Non-pigmented ciliary epithelial cell (primary cell): ENCODE measurements around the gene CLDN15.
"Not testable (repeated sequence)": the region's sequence is repeated elsewhere in the genome, so short reads cannot be mapped to it uniquely, and the experiment has no call there.

Experiments
- DNase-seq: peaks from one replicate; pipeline ENCODE4 v3.0.0-alpha.2; 2010; ENCODE audit warnings: low read depth

Gene CLDN15

GRCh38 chr7:101222275-101222830 is 15.2 kb downstream of the CLDN15 start:
- no peak for DNase-seq

DNA sequence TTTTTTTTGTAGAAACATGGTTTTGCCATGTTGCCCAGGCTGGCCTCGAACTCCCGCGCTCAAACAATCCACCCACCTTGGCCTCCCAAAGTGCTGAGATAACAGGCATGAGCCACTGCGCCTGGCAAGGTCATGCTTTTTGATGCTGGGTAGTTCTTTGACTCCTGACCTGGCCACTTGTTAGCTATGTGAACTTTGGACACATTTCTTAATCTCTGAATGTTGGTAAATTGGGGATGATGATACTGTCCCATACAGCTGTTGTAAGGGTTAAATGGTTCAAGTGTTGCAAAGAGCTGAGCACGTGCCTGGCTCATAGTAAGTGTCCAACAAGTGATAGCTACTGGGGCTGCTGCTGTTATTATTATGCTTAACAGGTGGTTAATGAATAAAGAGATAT is 17.3 kb downstream of the CLDN15 start:
- no peak for DNase-seq

GRCh38 chr7:101218236-101219125 is 19.1 kb downstream of the CLDN15 start:
- no peak for DNase-seq

GRCh38 chr7:101217388-101218235 is 20.0 kb downstream of the CLDN15 start, which contains the start of the genes PLOD3 and ZNHIT1:
Gene PLOD3 (minus strand): TSS chr7:101217581. CDS start chr7:101217274, 307 bp downstream.
Gene ZNHIT1 (plus strand): TSS chr7:101218165. CDS start chr7:101218196, 31 bp downstream.
- DNase-seq = peak; percentile 94

- no peak for DNase-seq
Measured at GRCh38 chr7:101216860-101217387, 20.7 kb downstream of the CLDN15 start.

DNA sequence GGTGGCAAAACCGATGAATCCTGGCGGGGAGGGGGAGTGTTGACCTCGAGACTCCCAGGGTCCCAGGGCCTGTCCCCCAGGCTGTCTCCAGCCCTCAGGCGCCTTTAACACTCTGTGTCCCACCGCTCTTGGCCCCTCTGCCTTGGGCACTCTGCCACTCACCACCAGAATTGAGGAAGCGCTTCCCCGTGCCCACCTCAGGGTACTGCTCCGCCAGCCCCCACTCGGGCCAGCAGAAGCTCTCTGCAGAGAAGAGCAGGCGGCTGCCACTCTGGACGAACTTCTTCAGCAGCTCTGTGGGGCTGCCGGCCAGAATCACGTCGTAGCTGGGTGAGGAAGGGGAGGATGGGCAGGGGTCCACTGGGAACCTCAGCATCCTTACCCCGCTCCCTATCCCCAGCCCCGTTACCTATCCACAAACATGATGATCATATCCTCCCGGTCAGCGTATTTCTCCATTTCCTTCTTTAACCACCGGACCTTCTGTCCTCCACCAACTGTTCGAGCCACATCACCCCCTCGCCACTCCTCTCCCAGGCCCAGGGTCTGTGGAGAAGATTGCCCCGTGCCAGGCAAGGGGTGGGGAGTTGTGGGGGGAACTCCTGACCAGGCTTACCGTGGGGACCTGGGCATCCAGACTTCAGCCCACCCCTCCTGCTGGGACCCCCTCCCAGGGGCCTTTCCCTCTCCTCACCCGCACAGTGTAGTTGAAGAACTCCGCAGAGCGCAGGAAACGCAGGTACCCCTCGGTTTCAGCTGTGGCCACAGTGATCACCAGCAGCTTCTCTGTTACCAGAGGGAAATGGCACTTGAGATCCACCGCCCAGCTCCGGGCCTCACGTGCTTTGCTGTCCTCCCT is 21.4 kb downstream of the CLDN15 start:
- no peak for DNase-seq

DNA sequence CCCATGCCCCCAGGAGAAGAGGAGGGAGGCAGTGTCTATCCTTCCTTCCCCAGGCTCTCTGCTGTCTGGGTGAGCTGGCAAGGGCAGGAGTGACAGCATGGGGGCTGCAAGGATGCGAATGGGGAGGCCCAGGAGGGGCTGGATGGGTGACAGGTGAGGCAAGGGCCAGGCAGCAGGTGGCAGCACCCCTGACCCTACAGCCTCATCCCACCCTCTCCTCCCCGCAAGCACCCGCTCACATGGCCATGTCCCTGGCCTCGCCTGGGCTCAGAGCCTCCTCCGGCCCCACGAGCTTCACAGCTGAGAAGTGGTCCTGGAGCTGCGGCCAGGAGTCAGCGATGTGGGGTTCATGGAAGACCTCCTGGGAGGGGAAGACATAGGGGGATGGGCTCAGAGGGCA is 25.6 kb downstream of the CLDN15 start:
- no peak for DNase-seq

DNA sequence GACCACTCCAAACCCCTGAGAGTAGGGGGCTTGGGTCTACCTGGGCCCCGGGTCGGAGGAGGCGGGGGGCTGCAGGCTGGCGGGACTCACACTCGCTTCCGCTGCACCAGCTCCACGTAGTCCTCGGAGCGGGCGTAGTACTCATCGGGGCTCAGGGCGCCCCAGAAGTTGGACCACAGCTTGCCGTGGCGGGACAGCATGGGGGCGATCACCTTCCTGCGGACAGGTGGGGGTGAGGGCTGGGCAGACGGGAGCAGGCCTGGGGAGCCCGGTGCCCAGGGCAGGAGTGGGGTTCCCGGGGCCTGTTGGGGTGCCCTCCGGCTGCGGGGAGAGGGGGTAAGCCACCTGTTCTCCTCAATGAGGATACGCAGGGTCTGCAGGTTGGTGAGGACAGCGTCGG is 26.1 kb downstream of the CLDN15 start:
- no peak for DNase-seq

DNA sequence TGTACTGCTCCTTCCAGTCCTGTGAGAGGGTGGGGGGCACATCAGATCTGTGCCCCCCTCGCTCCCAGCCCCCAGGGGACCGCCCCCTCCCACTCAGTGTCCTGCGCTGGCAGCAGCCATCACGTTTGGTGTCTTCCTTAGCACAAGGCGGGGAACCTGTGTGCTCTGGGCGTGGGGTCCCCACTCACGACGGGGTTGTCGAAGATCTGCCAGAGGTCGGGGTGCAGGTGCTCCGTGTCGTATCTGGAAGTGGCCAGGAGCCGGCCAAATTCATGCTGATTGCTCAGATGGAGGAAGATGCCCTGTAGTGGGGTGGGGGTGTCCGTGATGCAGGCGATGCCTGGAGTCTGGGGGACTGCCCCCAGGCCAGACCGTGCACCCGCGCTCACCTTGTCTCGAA is 27.5 kb downstream of the CLDN15 start:
- no peak for DNase-seq

DNA sequence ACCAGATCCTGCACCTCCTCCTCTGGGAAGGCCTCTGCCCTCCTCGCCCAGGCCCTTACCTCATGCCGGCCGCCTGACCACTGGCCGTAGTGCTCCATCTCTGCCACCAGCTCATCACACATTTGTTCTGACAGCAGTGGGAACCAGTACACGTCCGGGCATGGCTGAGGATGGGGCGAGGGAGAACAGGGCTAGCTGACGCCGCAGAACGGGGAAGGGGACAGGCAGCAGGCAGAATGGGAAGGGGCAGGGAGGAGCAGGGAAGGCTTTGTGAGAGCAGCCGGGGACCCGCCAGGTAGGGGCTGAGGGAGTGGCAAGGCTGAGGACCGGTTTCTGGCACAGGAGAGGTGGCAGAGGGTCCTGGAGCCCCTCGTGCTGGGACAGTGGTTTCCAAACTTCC is 28.8 kb downstream of the CLDN15 start:
- DNase-seq = no peak

DNA sequence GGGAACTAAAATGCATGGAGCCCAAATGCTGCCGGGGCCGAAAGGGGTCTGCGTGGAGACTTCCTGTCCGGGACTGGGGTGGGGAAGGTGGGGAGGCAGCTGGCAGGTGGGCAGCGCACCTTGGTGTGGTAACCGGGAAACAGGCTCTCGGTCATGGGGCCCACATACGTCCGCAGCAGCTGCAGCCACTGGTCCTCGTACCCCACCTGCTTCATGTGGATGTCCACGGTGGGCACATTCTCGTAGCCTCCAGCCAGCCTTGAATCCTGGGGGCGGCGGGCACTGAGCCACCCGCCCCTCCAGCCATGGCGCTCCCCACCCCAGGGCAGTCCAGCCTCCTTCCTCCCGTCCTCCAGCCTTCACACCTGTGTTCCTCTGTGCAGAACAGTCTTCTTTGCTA is 30.1 kb downstream of the CLDN15 start:
- DNase-seq = no peak

DNA sequence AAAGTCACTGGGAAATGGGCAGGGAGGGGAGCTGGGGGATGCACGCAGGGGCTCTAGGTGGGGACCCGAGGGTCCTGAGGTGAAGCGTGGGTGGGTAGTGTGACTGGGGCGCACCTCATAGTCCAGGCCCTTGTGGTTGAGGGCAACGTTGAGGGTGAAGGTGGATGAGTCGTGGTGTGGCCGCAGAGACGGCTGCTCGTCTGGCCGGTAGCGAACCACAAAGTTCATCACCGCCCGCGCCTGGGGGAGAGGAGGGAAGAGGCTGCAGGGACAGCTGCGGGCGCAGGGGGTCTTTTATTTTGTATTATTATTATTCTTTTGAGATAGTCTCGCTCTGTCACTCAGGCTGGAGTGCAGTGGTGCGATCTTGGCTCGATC is 30.9 kb downstream of the CLDN15 start:
- DNase-seq = no peak

- no peak for DNase-seq
Measured at GRCh38 chr7:101205901-101206664, 31.5 kb downstream of the CLDN15 start.

DNA sequence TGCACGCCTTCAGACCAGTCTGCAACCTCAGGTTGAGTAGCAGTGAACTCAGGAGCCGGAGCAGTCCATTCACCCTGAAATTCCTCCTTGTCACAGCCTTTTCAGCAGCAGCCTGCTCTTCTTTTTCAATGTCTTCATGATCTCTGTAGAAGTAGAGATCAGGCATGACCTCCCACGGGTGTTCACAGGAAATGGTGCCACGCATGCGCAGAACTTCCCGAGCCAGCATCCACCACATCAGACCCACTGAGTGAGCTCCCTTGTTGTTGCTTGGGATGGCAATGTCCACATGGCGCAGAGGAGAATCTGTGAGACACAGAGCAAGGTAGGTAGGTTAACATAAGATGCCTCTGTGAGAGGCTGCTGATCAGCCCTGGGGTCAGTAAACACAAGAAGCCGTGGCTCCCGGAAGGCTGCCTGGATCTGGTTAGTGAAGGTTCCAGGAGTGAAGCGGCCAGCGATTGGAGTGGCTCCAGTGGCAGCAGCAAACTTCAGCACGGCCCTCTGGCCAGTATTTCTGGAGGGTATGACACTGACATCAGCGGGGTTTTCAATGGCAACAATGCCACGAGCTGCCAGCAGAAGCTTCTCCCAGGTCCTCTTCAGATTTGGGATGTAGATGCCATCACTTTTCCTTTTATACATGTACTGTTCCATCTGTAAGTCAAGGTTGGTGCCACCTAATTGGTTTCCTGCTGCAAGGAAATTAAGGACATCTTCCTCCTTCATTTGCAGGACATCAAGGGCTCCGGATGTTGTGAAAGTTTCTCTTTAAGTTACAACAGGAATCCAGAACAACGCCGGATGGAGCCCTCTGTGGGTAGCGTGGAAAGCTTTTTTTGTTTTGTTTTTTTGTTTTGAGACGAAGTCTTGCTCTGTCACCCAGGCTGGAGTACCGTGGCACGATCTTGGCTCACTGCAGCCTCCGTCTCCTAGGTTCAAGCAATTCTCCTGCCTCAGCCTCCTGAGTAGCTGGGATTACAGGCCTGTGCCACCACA is 33.6 kb downstream of the CLDN15 start:
- DNase-seq = not testable (repeated sequence)

DNA sequence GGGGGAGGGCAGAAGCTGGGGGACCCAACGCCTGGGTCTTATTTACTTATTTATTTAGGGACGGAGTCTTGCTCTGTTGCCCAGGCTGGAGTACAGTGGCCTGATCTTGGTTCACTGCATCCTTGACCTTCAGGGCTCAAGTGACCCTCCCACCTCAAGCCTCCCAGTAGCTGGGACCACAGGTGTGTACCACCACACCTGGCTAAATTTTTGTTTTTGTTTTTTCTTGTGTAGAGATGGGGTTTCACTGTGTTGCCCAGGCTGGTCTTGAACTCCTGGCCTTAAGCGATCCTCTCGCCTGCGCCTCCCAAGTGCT is 35.0 kb downstream of the CLDN15 start:
- no peak for DNase-seq

GRCh38 chr7:101201695-101202602 is 35.7 kb downstream of the CLDN15 start:
- no peak for DNase-seq

DNA sequence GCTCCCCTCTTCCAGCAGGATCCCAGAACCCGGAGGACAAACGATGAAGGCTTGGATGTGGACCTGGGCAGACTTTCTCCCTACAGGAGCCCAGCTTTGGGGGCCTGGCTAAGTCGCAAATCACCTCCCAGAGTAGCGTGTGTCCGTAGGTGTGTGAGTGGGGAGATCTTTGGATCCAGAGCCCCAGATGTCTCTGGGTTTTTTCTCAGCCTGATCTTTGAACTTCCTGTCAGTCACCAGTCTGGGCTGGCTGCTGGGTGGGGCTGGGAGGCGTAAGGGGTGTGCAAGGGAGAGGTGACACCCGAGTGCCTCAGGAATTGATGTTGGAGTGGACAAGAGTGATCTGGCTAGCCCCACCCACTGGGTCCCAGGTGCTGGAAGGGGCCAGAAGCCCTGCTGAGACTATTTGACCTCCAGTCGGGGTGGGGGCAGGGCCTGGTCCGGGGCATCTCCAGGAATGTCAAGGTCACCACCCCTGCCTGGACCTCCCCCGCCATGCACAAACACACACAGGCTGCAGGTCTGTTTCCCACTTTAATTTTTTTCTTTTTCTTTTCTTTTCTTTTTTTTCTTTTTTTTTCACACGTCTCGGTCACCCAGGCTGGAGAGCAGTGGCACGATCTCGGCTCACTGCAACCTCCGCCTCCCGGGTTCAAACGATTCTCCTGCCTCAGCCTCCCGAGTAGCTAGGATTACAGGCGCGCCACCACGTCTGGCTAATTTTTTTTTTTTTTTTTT is 36.6 kb downstream of the CLDN15 start, which contains the start of gene MOGAT3:
Gene MOGAT3, minus strand, starts transcription at position 175 of the 738 bp plus-strand sequence. CDS start 182 bp downstream, outside the sequence.
- DNase-seq = no peak

GRCh38 chr7:101200504-101200861 is 37.1 kb downstream of the CLDN15 start:
- no peak for DNase-seq
